BE2C (cell line): ENCODE data around the gene PPIH.
"Not testable (repeated sequence)": the region's sequence is repeated elsewhere in the genome, so short reads cannot be mapped to it uniquely, and the experiment has no call there.

Experiments used
- DNase-seq: peaks from one replicate; pipeline ENCODE4 v3.0.0-alpha.2; 2020
- H3K27me3 ChIP-seq: fragments of 250-450 bp; sonication (Bioruptor Pico); 2 replicates; pipeline ENCODE4 v1.5.1; 2020; ENCODE audit warnings: mild to moderate bottlenecking
- H3K36me3 ChIP-seq: fragments of 250-450 bp; sonication (Bioruptor Pico); 2 replicates; pipeline ENCODE4 v1.5.1; 2020; ENCODE audit warnings: mild to moderate bottlenecking
- H3K4me1 ChIP-seq: fragments of 250-450 bp; sonication (Bioruptor Pico); 2 replicates; pipeline ENCODE4 v1.5.1; 2020
- H3K4me3 ChIP-seq: 2 replicates; pipeline ENCODE4 v1.5.1; 2011; ENCODE audit warnings: low read depth, low read length
- H3K9me3 ChIP-seq: fragments of 250-450 bp; sonication (Bioruptor Pico); 2 replicates; pipeline ENCODE4 v1.5.1; 2020
- TF ChIP-seq, protein P1 (sequence below): IDR thresholded peaks from 2 replicates; pipeline ENCODE4 v1.5.1; 2012; ENCODE audit warnings: mild to moderate bottlenecking, low read depth, low read length

PPIH gene

GRCh38 chr1:42721926-42722325 lies 63.7 kb downstream of the PPIH start:
- no peak for DNase-seq
- Histone ChIP-seq H3K4me1 (no peaks in the 10 kb centered on the region), H3K27me3 (no peaks in the 10 kb centered on the region), H3K36me3 (no peaks in the 10 kb centered on the region), H3K4me3 (no peak overlapping the region), H3K9me3 (no peaks in the 10 kb centered on the region)
- TF ChIP-seq, protein P1, sequence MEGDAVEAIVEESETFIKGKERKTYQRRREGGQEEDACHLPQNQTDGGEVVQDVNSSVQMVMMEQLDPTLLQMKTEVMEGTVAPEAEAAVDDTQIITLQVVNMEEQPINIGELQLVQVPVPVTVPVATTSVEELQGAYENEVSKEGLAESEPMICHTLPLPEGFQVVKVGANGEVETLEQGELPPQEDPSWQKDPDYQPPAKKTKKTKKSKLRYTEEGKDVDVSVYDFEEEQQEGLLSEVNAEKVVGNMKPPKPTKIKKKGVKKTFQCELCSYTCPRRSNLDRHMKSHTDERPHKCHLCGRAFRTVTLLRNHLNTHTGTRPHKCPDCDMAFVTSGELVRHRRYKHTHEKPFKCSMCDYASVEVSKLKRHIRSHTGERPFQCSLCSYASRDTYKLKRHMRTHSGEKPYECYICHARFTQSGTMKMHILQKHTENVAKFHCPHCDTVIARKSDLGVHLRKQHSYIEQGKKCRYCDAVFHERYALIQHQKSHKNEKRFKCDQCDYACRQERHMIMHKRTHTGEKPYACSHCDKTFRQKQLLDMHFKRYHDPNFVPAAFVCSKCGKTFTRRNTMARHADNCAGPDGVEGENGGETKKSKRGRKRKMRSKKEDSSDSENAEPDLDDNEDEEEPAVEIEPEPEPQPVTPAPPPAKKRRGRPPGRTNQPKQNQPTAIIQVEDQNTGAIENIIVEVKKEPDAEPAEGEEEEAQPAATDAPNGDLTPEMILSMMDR, result no peak

GRCh38 chr1:42722403-42722802 lies 64.2 kb downstream of the PPIH start:
- not testable (repeated sequence) for DNase-seq

DNA sequence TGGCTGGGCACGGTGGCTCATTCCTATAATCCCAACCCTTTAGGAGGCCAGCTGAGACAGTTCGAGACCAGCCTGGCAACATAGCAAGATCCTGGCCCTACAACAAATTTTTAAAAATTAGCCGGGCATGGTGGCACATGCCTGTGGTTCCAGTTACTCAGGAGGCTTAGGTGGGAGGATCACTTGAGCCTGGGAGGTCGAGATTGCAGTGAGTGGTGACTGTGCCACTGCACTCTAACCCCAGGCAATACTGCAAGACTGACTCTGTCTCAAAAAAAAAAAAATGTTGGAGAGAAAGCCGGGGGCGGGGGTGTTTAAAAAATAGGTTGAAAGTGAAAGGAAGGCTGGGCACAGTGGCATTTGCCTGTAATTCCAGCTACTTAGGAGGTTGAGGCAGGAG lies 65.3 kb downstream of the PPIH start:
- no peak overlapping the region for H3K4me3 ChIP-seq
- H3K27me3 ChIP-seq, result no peaks in the 10 kb centered on the region
- no peaks in the 10 kb centered on the region for H3K9me3 ChIP-seq
- DNase-seq, result no peak
- TF ChIP-seq, protein P1, result no peak
- H3K36me3 ChIP-seq, result no peaks in the 10 kb centered on the region
- no peaks in the 10 kb centered on the region for H3K4me1 ChIP-seq

More at GRCh38 chr1:42722403-42722802, 64.2 kb downstream of the PPIH start:
- H3K9me3 ChIP-seq, H3K4me1 ChIP-seq, H3K4me3 ChIP-seq, H3K36me3 ChIP-seq, H3K27me3 ChIP-seq: not testable (repeated sequence)

GRCh38 chr1:42725820-42726219 lies 67.6 kb downstream of the PPIH start:
- DNase-seq, H3K4me3 ChIP-seq, H3K27me3 ChIP-seq, H3K4me1 ChIP-seq, H3K36me3 ChIP-seq, H3K9me3 ChIP-seq: not testable (repeated sequence)
